HFF-Myc (cell line): ENCODE data around the gene SPCS2.

Experiments
- DNase-seq: peaks from one replicate; pipeline ENCODE4 v3.0.0-alpha.2; 2011; ENCODE audit warnings: low read depth; ENCODE audit errors: extremely low read depth
- H3K4me3 ChIP-seq: replicated peaks from 2 replicates; pipeline ENCODE4 v1.5.1; 2011; ENCODE audit warnings: low read depth, mild to moderate bottlenecking, control low read depth, low read length
- CTCF ChIP-seq: IDR thresholded peaks from 2 replicates; pipeline ENCODE4 v1.5.1; 2012; ENCODE audit warnings: mild to moderate bottlenecking, low read depth, low read length, control low read depth; ENCODE audit errors: missing control alignments

Gene SPCS2

GRCh38 chr11:74933765-74934164, 15.3 kb upstream of the SPCS2 start:
- H3K4me3 ChIP-seq = no peak overlapping the region
- no peak for TF ChIP-seq CTCF
- DNase-seq = no peak

DNA sequence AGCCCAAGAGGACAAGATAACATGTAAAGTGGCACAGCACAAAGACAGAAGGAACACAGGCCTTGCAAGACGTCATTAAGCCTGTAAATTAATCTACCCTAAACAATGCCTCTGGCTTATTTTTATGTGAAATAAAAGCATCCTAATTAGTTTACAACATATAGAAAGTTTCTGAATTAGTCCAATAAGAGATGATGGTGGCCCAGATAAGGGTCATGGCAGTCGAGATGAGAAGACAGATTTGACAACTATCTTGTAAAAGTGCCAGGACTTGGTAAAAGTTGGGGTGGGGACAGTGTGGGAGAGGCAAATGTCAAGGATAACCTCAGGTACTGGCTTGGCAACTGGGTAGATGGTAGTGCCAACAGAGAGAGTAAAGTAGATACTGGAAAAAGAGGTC, 13.8 kb upstream of the SPCS2 start:
- DNase-seq = no peak
- no peak overlapping the region for H3K4me3 ChIP-seq
- TF ChIP-seq CTCF = no peak

GRCh38 chr11:74936087-74936486, 13.0 kb upstream of the SPCS2 start:
- H3K4me3 ChIP-seq = no peak overlapping the region
- no peak for TF ChIP-seq CTCF
- DNase-seq = no peak

DNA sequence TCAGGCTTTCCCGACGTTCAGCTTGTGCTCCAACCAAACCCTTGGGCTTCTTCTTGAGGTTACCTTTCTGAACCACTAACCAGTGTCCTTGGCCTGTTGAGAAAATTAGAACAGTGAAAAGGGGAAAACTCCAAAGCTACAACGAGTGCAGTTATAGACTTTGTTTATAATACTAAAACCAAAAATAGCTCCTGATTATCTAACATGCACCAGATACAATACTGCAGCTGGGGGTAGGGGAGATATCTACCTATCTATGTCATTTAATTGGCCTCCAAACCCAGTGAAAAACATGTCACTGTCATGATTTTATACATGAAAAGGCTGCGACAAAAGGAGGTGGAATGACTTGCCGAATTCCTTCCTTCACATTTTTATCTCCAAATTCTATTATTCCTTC, 12.1 kb upstream of the SPCS2 start:
- no peak overlapping the region for H3K4me3 ChIP-seq
- DNase-seq = no peak
- no peak for TF ChIP-seq CTCF

GRCh38 chr11:74937696-74938475, 11.2 kb upstream of the SPCS2 start:
- H3K4me3 ChIP-seq = no peak overlapping the region
- no peak for DNase-seq
- no peak for TF ChIP-seq CTCF

DNA sequence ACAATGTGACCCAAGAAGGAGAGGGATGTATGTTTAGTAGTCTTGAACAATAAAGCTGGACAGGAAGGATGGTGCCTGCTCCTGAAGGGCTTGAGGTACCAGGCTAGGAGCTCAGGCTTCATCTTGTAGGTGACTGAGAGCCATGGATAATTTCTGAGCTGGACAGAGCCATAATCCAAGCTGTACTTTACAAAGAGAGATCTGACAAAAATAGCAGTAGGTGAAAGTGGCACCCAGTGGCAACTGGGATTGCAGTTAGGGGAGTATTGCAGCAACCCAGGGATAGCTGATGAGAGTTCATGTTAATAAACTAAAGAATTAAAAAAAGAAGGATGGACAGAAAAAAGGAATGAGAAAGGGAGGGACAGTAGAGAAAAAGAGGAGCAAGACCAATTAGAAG, 7.6 kb upstream of the SPCS2 start:
- no peak overlapping the region for H3K4me3 ChIP-seq
- no peak for TF ChIP-seq CTCF
- no peak for DNase-seq
